ENCODE results near the gene KRT3.
"Not testable (repeated sequence)": the region's sequence is repeated elsewhere in the genome, so short reads cannot be mapped to it uniquely, and the experiment has no call there.

KRT3 gene

DNA sequence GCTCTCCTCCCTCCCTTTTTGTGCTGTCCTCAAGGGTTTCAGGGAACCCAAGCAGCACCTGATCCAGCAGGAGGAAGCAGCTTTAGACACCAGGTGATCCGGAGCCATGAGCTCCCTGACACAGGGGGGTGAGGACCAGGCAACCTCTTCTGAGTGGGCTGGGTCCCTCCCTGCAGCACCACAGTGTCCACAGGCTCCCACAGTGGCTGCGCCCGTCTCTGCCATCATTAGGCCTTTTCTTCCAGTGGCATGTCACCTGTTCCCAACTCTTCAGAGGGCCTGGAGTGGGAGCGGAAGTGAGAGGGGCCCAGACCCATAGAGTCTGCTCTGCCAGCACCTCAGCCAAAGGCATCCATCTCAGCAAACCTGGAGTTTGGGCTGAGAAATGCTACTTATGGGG, 18.4 kb downstream of the KRT3 start:
- no peak for DNase-seq

DNA sequence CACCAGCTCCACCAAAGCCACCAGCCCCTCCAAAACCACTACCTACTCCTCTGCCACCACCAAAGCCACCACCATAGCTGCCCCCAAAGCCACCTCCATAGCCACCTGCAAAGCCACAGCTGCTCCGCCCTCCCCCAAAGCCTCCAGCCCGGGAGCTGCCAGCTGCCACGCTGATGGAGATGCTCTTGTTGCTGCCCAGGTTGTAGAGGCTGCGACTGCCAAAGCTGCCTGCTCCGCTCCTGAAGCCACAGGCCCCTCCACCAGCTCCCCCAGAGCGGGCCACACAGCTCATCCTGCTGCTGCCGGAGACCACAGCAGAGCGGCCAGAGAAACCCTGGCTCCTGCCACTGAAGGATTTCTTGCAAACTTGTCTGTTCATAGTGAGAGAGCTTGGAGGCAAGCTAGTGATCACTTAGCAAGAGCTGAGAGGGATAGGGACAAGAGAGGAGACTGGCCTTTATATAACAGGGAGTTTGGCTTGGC, 19.0 kb downstream of the KRT3 start, which contains the start of gene KRT76:
TSS of gene KRT76 (minus strand) at position 433 of the 483 bp plus-strand sequence. CDS start at position 379, 54 bp downstream.
- no peak for DNase-seq

DNA sequence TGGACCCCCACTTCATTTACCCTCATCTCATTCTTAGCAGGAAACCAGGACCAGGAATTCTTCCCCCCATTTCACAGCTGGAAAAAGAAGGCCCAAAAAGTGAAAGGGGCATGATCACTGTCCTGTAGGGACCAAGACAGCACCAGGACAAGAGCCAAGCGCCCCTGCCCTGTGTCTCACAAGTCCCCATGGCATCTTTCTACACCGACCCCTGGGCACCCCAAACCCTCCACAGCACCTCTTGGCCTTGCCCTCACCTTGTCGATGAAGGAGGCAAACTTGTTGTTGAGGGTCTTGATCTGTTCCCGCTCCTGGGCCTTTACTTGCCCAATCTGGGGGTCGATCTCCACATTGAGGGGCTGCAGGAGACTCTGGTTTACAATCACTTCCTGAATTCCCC, 19.5 kb downstream of the KRT3 start:
- DNase-seq: no peak

DNA sequence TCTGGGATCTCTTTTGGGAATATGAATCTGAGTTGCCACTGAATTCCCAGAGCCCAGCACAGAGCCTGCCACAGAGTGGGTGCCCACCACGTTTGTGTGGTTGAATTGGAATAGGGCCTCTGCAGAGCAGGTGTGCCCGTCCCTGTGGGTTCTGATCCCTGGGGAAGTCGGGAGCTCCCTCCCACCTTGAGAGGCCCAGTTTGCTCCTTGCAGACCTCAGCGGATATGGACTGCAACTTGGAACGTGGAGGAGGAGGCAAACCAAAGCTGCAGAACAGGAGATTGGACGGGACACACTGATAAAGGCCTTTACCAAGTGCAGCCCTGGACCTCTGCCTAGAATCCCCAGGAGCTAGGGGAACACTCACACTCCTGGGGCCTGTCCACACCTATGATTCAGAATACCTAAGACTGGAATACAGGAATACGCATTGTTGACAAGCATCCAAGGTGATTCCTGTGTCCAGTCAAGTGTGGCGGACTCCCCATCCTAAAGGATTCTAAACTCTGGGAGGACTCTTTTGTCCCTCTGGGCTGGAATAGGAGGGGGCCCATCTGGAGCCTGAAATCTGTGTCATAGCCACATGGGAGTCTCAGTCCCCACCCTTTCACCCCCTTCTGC, 21.2 kb downstream of the KRT3 start:
- no peak for DNase-seq

DNA sequence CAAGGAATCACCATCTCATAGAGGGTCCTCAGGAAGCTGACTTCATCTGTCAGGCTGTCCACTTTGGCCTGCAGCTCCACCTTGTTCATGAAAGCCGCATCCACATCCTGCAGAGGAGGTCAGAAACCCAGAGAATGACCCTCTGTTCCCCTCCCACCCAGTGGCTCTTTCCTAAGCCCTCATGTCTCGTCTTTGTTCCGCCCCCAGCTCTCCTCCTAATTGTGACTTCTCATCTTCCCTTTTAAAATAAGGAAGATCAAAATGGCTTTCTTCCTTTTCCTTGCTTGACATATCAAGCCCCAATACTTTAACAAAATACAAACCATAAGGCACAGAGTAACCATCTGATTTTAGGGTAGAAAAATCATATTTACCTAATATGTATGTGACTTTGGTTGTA, 23.1 kb downstream of the KRT3 start:
- DNase-seq: no peak

DNA sequence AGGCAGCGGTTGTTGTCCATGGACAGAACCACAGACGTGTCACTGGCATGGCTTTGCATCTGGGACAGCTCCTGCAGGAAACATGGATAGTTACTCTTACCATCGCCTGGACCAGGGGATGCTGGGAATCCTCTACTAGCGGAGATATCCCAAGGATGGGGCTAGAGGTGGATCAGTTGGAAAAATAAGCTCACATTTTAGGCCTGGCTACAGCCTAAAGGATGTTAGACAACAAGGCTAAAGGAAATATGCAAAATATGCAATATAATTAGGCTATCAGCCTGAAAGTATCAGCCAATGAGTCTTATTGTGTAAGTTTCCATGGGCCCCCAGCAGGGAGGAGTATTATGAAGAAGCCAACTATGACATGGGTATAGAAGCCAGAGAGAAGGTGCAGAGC, 23.7 kb downstream of the KRT3 start:
- DNase-seq: no peak

DNA sequence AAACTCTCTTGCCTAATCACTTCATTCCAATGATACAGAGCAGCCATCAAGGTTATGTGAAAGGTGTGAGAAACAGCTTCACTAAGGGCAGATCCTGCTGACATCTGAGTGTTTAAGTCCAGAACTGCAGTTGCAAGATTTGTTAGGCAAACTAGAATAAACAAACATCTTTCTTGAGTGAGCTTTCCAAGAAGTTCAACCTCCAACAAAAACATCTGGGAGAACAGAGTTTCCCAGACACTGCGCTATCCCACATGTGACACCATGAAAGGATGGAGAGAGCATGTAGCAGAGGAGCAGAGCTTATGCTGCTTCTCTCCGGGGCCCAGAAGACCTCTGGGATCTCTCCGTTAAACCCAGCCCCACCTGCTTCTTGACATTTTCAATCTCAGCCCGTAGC, 24.4 kb downstream of the KRT3 start:
- no peak for DNase-seq

DNA sequence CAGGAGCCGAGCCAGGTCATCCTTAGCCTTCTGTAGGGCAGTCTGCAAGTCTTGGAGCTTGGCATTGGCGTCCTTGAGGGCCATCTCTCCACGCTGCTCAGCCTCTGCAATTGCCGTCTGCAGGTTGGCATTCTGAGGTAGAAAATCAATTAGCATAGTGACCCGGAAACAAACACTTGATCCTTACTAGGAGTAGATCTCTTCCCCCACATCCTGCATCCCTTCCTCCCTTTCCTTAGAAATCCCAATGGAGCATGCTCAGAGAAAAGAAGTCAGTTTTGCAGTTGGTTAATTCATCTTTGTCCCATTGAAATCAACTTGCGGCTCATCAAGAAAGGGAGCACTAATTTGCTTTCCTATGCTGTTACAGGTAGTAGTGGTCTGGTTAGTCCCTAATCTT, 24.8 kb downstream of the KRT3 start:
- no peak for DNase-seq

DNA sequence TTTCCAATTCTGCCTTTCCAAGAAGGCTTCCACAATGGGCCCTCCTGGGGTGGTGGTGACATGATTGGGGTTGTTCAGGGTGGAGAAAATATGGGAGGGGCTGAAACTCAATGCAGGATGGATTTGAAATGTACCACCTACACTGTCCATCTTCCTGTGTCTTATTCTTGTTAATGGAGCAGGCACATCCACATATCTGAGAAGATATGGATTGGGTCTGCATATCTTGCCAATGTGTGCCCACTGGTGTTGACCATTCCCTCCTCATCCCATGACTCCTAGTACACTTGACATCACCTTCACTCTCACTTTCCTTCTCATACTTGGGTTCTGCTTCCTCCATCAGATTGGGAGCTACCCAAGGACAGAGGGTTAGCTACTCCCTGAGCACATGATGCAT, 26.0 kb downstream of the KRT3 start:
- no peak for DNase-seq

DNA sequence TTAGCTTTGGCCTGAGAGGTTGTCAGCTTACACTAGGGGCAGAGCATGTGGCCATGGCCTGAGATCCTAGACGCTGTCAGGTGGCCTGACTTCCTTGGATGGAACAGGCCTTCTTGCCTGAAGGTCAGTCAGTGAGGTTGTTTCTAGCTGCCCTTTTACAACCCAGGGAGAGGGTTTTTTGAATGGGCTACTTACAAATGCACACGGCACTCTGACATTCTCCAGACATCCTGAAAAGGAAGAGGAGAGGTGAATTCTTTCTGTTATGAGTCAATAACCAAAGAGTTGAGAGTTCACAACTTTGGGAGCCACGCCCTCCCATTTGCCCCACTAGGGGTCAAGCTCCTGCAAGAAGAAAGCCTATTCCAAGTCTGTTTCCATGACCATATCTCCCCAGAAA, 26.6 kb downstream of the KRT3 start:
- DNase-seq: no peak

DNA sequence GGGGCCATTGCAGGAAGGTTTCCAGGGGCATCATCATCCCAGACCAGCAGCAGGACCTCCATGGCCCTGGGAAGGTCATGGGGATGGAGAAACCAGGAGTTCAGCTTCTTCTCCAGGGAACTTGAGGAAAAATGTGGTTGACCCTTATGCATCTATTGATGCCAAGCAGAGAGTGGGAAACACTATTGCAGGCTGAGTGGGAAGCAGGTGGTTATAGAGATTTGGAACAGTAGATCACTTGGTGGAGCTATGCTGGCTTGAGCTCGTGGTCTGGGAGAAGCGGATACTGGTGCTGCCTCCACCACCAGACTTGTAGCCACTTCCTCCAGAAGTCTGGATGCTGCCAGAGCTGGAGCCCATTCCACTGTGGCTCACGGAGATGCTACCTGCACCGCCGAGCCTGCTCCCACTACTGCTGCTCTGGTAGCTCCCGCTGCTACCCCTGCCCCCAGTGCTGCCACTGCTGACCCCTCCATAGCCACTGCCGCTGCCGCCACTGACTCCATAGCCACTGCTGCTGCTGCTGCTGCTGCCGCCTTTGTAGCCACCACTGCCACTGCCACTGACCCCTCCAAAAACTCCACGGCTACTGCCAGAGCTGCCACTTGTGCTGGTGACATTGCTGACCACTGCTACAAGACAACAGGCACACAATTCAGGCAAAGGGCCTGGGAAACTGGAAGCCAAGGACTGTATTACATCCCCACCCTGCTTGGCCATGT, 27.3 kb downstream of the KRT3 start:
- DNase-seq: no peak

DNA sequence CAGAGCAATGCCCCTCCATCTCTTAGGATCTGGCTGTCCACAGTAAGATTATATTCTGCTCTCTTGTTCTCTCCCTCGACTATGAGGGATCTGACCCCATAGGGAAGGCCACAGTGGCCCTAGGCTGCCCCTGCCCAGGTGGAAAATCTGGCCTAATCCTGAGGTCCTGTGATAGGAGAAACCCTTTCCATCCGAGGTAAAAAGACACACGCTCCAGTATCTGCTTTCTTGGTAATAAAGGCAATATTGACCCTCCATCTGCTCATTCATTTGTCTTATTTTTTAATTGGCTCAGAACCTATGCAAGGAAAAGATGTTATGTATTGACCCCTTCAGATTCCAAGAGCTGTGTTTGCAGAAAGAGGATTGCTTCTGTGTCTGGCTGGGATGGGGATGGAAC, 28.5 kb downstream of the KRT3 start:
- DNase-seq: no peak

DNA sequence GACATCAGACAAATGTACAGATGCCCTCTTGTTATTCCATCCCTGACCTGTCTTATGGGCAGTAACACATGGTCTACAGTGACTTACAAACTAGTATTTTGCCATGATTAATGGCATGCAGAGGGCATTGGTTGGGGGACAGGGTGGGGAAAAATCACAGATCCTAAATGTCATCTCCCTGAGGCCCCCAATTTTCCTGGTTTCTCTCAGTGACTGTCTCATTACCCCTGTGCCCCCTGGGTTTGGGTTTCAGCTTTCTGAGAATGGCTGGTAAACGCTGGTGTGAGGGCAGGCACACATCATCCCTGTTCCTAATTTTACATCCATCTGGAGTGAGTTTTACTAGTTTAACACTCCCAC, 28.9 kb downstream of the KRT3 start:
- DNase-seq: no peak

DNA sequence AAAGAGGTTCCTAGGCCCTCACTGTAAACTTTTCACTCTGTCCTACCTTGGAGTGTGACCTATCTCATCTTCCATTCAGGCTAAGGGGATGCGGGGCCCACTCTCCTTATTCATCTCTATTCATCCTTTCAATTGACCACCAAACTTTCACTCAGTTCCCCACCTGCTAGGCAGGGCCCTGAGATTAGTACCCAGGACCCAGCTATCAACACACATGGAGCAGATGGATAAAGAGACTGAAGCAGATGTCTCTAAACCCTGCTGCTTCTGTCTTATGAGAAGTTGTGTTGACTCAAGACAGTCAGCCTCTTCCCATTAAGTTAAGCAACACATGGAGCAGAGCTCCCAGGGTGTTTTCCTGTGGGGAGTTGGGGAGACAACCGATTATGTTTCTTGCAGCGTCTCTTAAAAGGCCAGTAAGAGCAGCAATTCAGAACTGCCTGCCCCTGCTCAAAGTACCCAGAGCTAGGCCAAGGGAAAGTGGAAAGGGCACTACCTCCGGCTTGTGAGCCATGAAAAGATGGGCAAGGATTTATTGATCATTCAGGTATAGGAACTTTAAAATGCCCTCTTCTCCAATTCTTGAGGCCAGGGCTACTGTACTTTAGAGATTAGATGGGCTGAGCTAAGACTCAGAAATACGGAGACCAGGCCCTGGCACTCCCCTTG, 29.4 kb downstream of the KRT3 start:
- no peak for DNase-seq

DNA sequence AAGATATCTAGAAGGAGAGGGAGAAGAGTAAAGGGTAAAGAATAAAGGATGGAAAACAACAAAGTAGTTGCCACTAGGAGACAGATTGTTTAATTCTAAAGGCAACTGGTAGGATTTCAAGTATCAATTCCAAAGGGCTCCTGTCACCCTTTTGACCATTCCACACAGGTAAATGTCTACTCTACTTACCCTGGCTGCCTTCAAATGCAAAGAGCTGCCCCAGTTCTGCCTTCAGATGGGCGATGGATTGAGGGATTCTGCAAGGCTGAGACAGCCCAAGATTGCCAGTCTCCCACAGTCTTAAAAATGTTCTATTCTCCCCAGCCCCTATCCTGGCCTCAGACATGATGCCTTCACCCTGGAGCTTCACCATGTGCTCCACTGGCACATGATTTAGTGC, 30.2 kb downstream of the KRT3 start:
- DNase-seq: no peak

DNA sequence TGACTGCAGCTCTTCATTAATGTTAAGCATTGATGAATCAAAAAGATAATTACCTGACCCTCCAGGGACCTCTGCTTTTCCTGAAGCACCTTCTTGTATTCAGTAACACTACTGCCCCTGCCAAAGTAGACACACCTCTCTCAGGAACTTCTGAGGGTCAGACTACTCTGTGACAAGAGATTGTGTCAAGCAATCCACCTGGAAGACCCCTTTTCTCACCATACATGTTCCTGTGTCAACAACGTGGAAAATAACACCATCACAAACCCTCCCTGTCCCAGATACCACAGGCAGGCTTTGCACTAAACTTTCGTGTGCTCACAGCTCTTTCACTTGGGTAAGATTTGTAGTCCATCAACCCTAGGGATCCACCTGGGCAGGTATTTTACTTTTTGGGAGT, 31.9 kb downstream of the KRT3 start:
- no peak for DNase-seq

DNA sequence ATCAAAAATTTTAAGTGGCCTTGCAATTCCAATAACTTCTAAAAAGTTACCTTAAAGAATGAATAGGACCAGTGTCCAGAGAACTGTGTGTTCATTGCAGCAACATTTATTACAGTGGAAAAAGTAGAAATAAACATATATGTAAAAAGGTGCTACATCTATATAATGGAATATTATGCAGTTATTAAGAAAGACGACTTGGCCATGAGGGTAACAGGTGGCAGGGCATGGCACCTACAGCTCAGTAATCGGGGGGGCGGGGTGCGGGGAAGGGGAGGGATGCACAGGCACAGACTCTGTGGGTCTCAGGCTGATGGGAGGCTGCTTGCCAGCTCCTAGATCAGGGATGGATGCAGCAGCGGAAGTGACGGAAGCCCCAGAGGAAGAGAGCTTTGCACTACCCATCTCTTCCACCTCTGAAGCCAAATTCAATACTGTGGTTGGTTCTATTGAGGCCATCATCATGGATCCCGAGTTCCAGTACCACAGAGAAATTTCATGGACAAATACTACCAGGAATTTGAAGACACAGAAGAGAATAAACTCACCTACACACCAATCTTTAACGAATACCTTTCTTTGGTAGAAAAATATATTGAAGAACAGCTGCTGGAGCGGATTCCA, 32.8 kb downstream of the KRT3 start:
- no peak for DNase-seq

DNA sequence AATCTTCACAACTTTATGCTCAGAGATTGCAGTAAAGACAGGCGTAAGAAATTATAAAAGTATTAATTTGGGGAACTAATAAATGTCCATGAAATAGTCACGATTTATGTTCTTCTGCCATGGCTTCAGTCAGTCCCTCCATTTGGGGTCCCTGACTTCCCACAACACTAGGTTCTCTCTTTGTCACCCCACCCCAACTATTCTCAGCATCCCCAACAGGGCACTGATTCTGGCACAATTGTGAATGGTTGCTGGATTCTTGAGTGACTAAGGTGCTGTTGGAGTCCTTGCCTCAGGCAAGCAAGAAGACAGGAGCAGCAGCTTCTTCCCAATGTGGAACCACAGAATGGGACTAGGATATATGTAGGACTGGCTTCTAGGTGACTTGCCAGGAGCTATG, 34.1 kb downstream of the KRT3 start:
- no peak for DNase-seq

DNA sequence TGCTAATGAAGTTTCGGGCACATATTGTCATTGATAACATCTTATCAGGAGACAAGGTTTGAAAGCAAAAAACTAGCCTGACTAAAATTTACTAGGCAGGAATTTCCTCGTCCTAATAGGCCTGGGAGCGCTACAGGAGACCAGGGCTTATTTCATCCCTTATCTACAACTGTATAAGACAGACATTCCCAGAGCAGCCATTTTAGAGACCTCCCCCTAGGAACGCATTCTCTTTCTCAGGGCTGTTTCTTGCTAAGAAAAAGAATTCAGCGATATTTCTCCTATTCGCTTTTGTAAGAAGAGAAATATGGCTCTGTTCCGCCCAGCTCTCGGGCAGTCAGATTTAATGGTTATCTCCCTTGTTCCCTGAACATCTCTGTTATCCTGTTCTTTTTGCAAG, 34.7 kb downstream of the KRT3 start:
- not testable (repeated sequence) for DNase-seq

DNA sequence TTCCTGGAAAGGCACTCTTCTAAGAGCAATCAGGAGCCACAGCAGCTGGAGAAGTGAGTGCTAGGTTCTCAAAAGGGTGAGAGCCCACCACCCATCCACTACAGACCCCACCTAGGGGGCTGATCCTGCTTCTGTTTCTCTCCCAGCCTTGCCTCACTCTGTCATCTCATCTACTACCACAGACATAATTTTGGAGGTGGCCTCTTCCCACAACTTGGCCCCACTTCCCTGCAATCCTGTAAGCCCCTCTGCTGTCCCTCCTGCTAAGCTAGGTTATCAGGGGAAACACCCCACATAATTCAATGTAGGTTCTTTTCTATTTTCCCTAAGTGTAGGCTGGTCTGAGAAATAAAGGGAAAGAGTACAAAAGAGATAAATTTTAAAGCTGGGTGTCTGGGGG, 35.3 kb downstream of the KRT3 start:
- DNase-seq: no peak

DNA sequence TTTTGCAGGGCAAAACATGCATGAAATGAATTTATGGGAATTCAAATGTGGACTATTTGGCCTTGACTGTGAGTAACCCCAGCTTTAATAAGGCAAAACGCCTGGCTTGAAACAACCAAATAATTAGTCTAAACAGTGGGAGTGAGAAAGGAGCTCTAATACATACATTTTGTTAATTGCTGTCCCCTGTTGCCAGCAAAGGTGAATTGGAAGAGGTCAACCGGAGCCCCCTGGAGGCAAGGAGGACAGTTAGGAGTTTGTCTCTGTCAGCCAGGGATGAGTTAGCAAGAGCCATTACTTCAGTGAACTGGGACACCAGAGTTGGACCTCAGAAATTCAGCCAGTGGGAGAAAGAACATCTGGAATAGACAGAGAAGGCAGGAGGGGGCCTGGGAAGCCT, 36.2 kb downstream of the KRT3 start:
- DNase-seq: no peak

DNA sequence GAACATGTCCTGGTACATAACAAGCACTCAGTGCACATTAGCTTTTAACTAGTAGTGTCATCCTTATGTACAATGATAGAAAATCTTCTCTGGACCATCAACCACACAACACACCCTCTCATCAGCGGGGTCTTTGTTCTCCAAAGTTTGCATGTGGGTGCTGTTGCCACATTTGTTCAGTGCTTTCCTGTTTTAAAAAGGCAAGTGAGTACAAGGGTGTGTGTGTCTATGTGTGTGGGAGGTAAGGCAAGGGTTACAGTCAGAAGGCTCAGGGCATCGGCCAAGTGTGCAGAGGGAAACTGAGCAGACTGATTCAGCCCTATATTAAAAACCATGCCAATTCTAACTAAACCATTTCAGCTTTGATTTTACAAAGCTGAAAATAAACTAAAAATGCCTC, 36.7 kb downstream of the KRT3 start:
- no peak for DNase-seq

DNA sequence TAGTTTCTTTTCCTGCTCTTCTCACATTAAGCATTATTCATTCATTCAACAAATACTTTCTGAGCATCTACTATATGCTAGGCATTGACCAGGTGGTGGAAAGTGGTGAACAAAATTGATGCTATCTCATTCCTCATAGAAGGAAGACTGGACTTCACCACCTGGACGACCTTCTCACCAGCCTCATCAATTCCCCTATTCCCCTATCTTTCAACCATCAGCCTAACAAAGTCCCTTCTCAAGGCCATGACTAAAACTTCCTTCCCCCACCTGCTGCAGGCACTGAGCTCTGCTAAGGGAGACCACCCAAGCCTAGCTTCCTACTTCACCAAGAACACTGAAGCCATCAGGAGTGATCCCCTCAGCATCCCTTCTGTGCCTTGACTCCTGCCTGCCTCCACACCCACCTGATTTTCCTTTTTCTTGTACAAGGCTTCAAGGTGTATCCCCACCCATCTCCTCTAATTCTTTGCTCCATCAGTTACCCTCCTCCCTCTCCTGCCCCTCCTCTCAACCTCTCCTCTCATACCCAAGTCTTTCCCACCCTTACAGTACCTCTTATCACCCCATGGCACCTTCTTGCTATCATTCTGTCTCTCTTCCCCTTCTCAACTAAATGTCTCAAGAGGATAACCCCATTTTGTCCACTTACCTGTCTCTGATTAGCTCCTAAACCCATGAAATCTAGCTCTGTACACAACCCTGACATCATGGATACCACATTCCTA, 38.3 kb downstream of the KRT3 start:
- no peak for DNase-seq

Data from NCI-H345 (cell line).